HepG2 (cell line): ENCODE data around the gene PUM1. TPM values are rescaled to one million over a fixed set of nuclear protein-coding genes. Genes with fewer than 3 reads are reported as not detected.

Experiments
- ATAC-seq: fragments of 200-7000 bp; cut with Tn5 transposase; 3 replicates; pipeline ENCODE4 v1.9.1; 2020; ENCODE audit warnings: mild to moderate bottlenecking, moderate library complexity
- BruUV-seq: library from RNA; stranded (reverse); fragments of 400-500 nt; replicated peaks from 2 replicates; lab custom pipeline; 2021; lab: Mats Ljungman, UMichigan
- CTCF ChIA-PET: fragments of 300-600 bp; formaldehyde crosslinking; extraction: SDS; loops from one replicate; lab custom pipeline; 2021; ENCODE audit warnings: low total read pairs, inconsistent platforms, low intra/inter-chr PET ratio; lab: Yijun Ruan, JAX
- POLR2A ChIA-PET: fragments of 350-600 bp; sonication (Branson Sonifier 250); formaldehyde crosslinking; loops from one replicate; lab custom pipeline; 2020; ENCODE audit warnings: antibody characterized with exemption, inconsistent platforms; lab: Yijun Ruan, JAX
- DNase-seq: peaks from one replicate; pipeline ENCODE4 v3.0.0-alpha.2; 2015; ENCODE audit warnings: low spot score
- FAIRE-seq: peaks from 3 replicates; lab custom pipeline; 2011; peaks lifted over from hg19 to GRCh38; lab: Jason Lieb, UNC
- H2AFZ ChIP-seq: one replicate; pipeline ENCODE4 v1.6.1; 2011; ENCODE audit warnings: low read length, inconsistent platforms
- H3K27ac ChIP-seq: fragments of 300-600 bp; 3 replicates; pipeline ENCODE4 v1.8.0; 2011; ENCODE audit warnings: mixed run types, mild to moderate bottlenecking, mixed read lengths, low read length, inconsistent platforms; ENCODE audit not compliant: insufficient read depth; ENCODE audit errors: extremely low read length
- H3K27me3 ChIP-seq, 2 experiments: fragments of 200-600 bp in 1 of 2; 2 replicates in 1 of 2; 3 replicates in 1 of 2; pipeline versions ENCODE4 v1.6.0 to v1.8.0; 2011; ENCODE audit warnings: low read length in 2 of 2, mild to moderate bottlenecking in 2 of 2, moderate library complexity in 2 of 2, inconsistent platforms in 1 of 2; ENCODE audit not compliant: insufficient read depth in 2 of 2, control insufficient read depth in 1 of 2
- H3K36me3 ChIP-seq, 2 experiments: fragments of 200-600 bp in 1 of 2; replicated peaks in 1 of 2; 2 replicates in 1 of 2; 3 replicates in 1 of 2; pipeline versions ENCODE4 v1.5.1 to v1.8.0; 2011; ENCODE audit warnings: low read length in 2 of 2, inconsistent platforms in 1 of 2; ENCODE audit not compliant: insufficient read depth in 2 of 2, control insufficient read depth in 1 of 2
- H3K4me1 ChIP-seq: 2 replicates; pipeline ENCODE4 v1.5.1; 2012; ENCODE audit warnings: low read length, inconsistent platforms; ENCODE audit not compliant: insufficient read depth
- H3K4me2 ChIP-seq: 2 replicates; pipeline ENCODE4 v1.6.0; 2011; ENCODE audit warnings: low read depth, low read length, inconsistent platforms
- H3K4me3 ChIP-seq, 3 experiments: fragments of 200-600 bp in 1 of 3; sonication (generic), shearing (Covaris generic) in 1 of 3; replicated peaks in 1 of 3; 2 replicates each; pipeline ENCODE4 v1.5.1; 2011 to 2016; ENCODE audit warnings: low read length in 3 of 3, inconsistent platforms in 2 of 3, low read depth in 2 of 3, mild to moderate bottlenecking in 2 of 3, control low read depth in 1 of 3, mixed read lengths in 1 of 3; ENCODE audit not compliant: insufficient read depth in 1 of 3
- H3K79me2 ChIP-seq: one replicate; pipeline ENCODE4 v1.6.1; 2011; ENCODE audit warnings: low read length, inconsistent platforms; ENCODE audit not compliant: insufficient read depth
- H3K9ac ChIP-seq: 2 replicates; pipeline ENCODE4 v1.6.0; 2011; ENCODE audit warnings: mild to moderate bottlenecking, low read depth, low read length, inconsistent platforms; ENCODE audit not compliant: insufficient read depth
- H3K9me3 ChIP-seq: 2 replicates; pipeline ENCODE4 v1.5.1; 2012; ENCODE audit warnings: mild to moderate bottlenecking, low read length
- H4K20me1 ChIP-seq: 2 replicates; pipeline ENCODE4 v1.6.0; 2011; ENCODE audit warnings: inconsistent platforms, mild to moderate bottlenecking, low read length, moderate library complexity; ENCODE audit not compliant: insufficient read depth
- BORCS8-MEF2B ChIP-seq: sonication (generic); formaldehyde crosslinking; IDR thresholded peaks from 2 replicates; pipeline ENCODE4 v1.8.0; 2022; ENCODE audit warnings: mild to moderate bottlenecking, missing genetic modification reagents
- CREB1 ChIP-seq, 2 experiments: fragments of 450-650 bp in 1 of 2; IDR thresholded peaks; 2 replicates each; pipeline ENCODE4 v1.6.1; 2016 to 2017; ENCODE audit warnings: control low read depth in 1 of 2, mild to moderate bottlenecking in 1 of 2, missing compliant biosample characterization in 1 of 2, missing genetic modification characterization in 1 of 2
- FOSL1 ChIP-seq: sonication (generic); formaldehyde crosslinking; IDR thresholded peaks from 2 replicates; pipeline ENCODE4 v1.9.0; 2021; ENCODE audit warnings: missing genetic modification reagents, borderline replicate concordance
- MXD4 ChIP-seq: IDR thresholded peaks from 2 replicates; pipeline ENCODE4 v1.6.1; 2016; ENCODE audit warnings: mild to moderate bottlenecking, missing biosample characterization, missing genetic modification reagents
- SIN3A ChIP-seq: IDR thresholded peaks from 2 replicates; pipeline ENCODE4 v1.6.1; 2011; ENCODE audit warnings: low read depth, mild to moderate bottlenecking, control low read depth, low read length, borderline replicate concordance
- SRSF9 ChIP-seq: fragments of 200-400 bp; formaldehyde crosslinking; IDR thresholded peaks from 2 replicates; pipeline ENCODE4 v1.6.1; 2018; ENCODE audit warnings: borderline replicate concordance, mild to moderate bottlenecking, low read depth, low read length; ENCODE audit not compliant: insufficient read depth, poor library complexity, severe bottlenecking
- TCF12 ChIP-seq, 2 experiments: fragments of 450-650 bp in 1 of 2; sonication (generic) in 1 of 2; formaldehyde crosslinking in 1 of 2; IDR thresholded peaks; 2 replicates each; pipeline versions ENCODE4 v1.6.1 to v1.8.0; 2017 to 2022; ENCODE audit warnings: antibody characterized with exemption in 1 of 2, mild to moderate bottlenecking in 1 of 2, missing genetic modification reagents in 1 of 2, moderate library complexity in 1 of 2
- ZBTB34 ChIP-seq: sonication (generic); formaldehyde crosslinking; IDR thresholded peaks from 2 replicates; pipeline ENCODE4 v1.8.0; 2022; ENCODE audit warnings: mild to moderate bottlenecking, missing genetic modification reagents
- ZFYVE20 ChIP-seq: sonication (generic); formaldehyde crosslinking; IDR thresholded peaks from 2 replicates; pipeline ENCODE4 v1.8.0; 2023; ENCODE audit warnings: low read depth, mild to moderate bottlenecking, moderate library complexity, missing genetic modification reagents, borderline replicate concordance
- ZNF264 ChIP-seq: sonication (generic); formaldehyde crosslinking; IDR thresholded peaks from 2 replicates; pipeline ENCODE4 v1.4.0; 2020; ENCODE audit warnings: missing genetic modification reagents
- in situ Hi-C: cut with HindIII; loops from 2 replicates; pipeline ENCODE4 v1.10.0; 2017; ENCODE audit warnings: low pct_unique_long_range_greater_than_20kb; ENCODE audit not compliant: extremely low pct_ligation_motif_present
- intact Hi-C: fragments of 100-400 bp; cut with micrococcal nuclease; formaldehyde crosslinking; loops from one replicate; pipeline ENCODE4 v1.10.0; 2022; ENCODE audit not compliant: unreplicated experiment
- polyA plus RNA-seq, 8 experiments: library from polyadenylated mRNA; depleted of rRNA in 3 of 8; stranded (reverse) in 7 of 8; unstranded in 1 of 8; fragments of >200 nt; fragmentation: Illumina TruSeq in 4 of 8; extraction: Trizol in 4 of 8; gene quantifications; 2 replicates each; pipeline versions ENCODE4 v1.2.1 to v1.2.3, GENCODE V29; 2011 to 2016; ENCODE audit warnings: low read depth in 4 of 8, missing spikeins in 1 of 8, mixed read lengths in 1 of 8; ENCODE audit not compliant: insufficient read depth in 1 of 8
- total RNA-seq, 5 experiments: library from RNA; depleted of rRNA; stranded (reverse); fragments of >200 nt; fragmentation: Illumina TruSeq; extraction: Trizol; gene quantifications; 2 replicates each; pipeline ENCODE4 v1.2.3, GENCODE V29; 2016; ENCODE audit warnings: low read depth in 1 of 5
- TF ChIP-seq, protein P1 (sequence below): sonication (generic); formaldehyde crosslinking; IDR thresholded peaks from 2 replicates; pipeline ENCODE4 v1.4.0; 2020; ENCODE audit warnings: mild to moderate bottlenecking, missing genetic modification reagents

PUM1 gene
- total and polyA plus RNA-seq, 2 of the 13 experiments (the other 11 are each of a cell fraction or from before 2014, with no cell fraction given): 64.7 to 91.0 TPM

GRCh38 chr1:30969903-30970302, 95.6 kb downstream of the PUM1 start:
- TF ChIP-seq SRSF9: no peak
- TF ChIP-seq, protein P1, sequence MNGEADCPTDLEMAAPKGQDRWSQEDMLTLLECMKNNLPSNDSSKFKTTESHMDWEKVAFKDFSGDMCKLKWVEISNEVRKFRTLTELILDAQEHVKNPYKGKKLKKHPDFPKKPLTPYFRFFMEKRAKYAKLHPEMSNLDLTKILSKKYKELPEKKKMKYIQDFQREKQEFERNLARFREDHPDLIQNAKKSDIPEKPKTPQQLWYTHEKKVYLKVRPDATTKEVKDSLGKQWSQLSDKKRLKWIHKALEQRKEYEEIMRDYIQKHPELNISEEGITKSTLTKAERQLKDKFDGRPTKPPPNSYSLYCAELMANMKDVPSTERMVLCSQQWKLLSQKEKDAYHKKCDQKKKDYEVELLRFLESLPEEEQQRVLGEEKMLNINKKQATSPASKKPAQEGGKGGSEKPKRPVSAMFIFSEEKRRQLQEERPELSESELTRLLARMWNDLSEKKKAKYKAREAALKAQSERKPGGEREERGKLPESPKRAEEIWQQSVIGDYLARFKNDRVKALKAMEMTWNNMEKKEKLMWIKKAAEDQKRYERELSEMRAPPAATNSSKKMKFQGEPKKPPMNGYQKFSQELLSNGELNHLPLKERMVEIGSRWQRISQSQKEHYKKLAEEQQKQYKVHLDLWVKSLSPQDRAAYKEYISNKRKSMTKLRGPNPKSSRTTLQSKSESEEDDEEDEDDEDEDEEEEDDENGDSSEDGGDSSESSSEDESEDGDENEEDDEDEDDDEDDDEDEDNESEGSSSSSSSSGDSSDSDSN (CRISPR knock-in tag): no peak
- no peak for TF ChIP-seq SIN3A
- no peak for TF ChIP-seq FOSL1 (CRISPR knock-in tag)
- TF ChIP-seq ZNF264 (CRISPR knock-in tag): no peak
- no peak for TF ChIP-seq TCF12 (IDR thresholded peaks at IDR 0.05)
- TF ChIP-seq TCF12 (CRISPR knock-in tag; IDR thresholded peaks at IDR 0.05): no peak
- no peak for TF ChIP-seq CREB1 (IDR thresholded peaks at IDR 0.05)
- TF ChIP-seq CREB1 (CRISPR knock-in tag; IDR thresholded peaks at IDR 0.05): no peak
- TF ChIP-seq ZFYVE20 (CRISPR knock-in tag): no peak
- TF ChIP-seq MXD4 (CRISPR knock-in tag): no peak
- TF ChIP-seq BORCS8-MEF2B (CRISPR knock-in tag): no peak
- TF ChIP-seq ZBTB34 (CRISPR knock-in tag): no peak
- no peak for ATAC-seq
- no peaks in the 10 kb centered on the region for H3K9me3 ChIP-seq
- H2AFZ ChIP-seq: no peak overlapping the region
- DNase-seq: no peak
- in situ Hi-C loops (no loop called here), intact Hi-C loops (no loop called here)
- no peak for FAIRE-seq
- ChIA-PET POLR2A (no interaction called here), CTCF (no interaction called here)
- H3K4me1 ChIP-seq: peaks cover 7% of the 10 kb centered on the region
- H3K79me2 ChIP-seq: peaks cover 27% of the 10 kb centered on the region
- no TSS peak for BruUV-seq
- peaks cover 68% of the 10 kb centered on the region for H4K20me1 ChIP-seq
- peaks cover 24 to 71% of the 10 kb centered on the region in 2 experiments for H3K36me3 ChIP-seq
- H3K27me3 ChIP-seq: no peaks in the 10 kb centered on the region
- H3K4me2 ChIP-seq: no peak overlapping the region
- no peak overlapping the region for H3K9ac ChIP-seq
- H3K4me3 ChIP-seq: no peak overlapping the region
- no peak overlapping the region for H3K27ac ChIP-seq
